HL-60 (cell line): ENCODE measurements around the gene MSH5.

Experiments used
- DNase-seq, 2 experiments: peaks; one replicate each; pipeline ENCODE4 v3.0.0-alpha.2; 2010 to 2020; ENCODE audit warnings: low read depth in 1 of 2, low spot score in 1 of 2
- H3K27ac ChIP-seq: fragments of 250-450 bp; sonication (Bioruptor Pico); replicated peaks from 2 replicates; pipeline ENCODE4 v1.5.1; 2020; ENCODE audit warnings: mild to moderate bottlenecking, moderate library complexity
- H3K27me3 ChIP-seq: fragments of 250-450 bp; sonication (Bioruptor Pico); 2 replicates; pipeline ENCODE4 v1.5.1; 2021; ENCODE audit warnings: mild to moderate bottlenecking, moderate library complexity; ENCODE audit not compliant: insufficient read depth, poor library complexity, severe bottlenecking
- H3K4me3 ChIP-seq: replicated peaks from 2 replicates; pipeline ENCODE4 v1.5.1; 2011; ENCODE audit warnings: mild to moderate bottlenecking, control low read depth, low read length; ENCODE audit not compliant: insufficient read depth
- CTCF ChIP-seq: IDR thresholded peaks from one replicate; pipeline ENCODE4 v1.5.1; 2011; ENCODE audit warnings: low read length, control low read depth, inconsistent platforms; ENCODE audit not compliant: insufficient read depth
- GABPA ChIP-seq: IDR thresholded peaks from 2 replicates; pipeline ENCODE4 v1.6.1; 2012; ENCODE audit warnings: low read depth
- POLR2AphosphoS5 ChIP-seq: IDR thresholded peaks from 2 replicates; pipeline ENCODE4 v1.6.1; 2012; ENCODE audit warnings: low read depth
- REST ChIP-seq: IDR thresholded peaks from 2 replicates; pipeline ENCODE4 v1.6.1; 2012; ENCODE audit warnings: low read depth; ENCODE audit not compliant: insufficient replicate concordance
- SPI1 ChIP-seq: IDR thresholded peaks from 2 replicates; pipeline ENCODE4 v1.6.1; 2012; ENCODE audit warnings: low read depth, mild to moderate bottlenecking, borderline replicate concordance

Gene MSH5

DNA sequence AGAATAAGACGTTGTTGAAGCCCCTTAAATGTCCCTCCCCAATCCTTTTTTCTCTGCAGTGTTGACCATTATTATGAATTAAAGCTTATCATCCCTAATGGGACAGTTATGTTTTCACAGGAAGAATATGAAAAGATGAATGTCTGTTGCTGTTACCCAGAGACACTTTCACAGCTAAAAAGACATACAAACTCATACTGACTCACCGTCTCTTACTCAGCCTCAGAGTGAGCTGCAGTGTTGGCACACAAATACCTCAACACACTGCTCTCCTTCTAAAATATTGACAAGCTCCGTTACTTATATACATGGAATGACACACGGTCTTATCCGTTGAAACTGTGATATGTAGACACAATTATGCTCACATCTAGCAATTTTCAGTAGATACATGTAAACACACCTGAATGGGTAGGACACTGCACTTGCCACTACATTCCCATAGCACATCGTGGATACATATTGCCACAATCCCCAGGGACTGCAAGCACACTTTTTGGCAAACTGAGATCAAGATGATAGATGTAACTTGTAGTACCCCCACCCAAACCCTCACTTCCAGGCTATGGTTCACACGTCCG, 13.0 kb downstream of the MSH5 start:
- no peak for DNase-seq
- no peak for TF ChIP-seq GABPA
- TF ChIP-seq POLR2AphosphoS5, result no peak
- TF ChIP-seq REST, result no peak
- TF ChIP-seq SPI1, result no peak
- no peak for TF ChIP-seq CTCF
- H3K27ac ChIP-seq, result no peak overlapping the region
- no peaks in the 10 kb centered on the region for H3K27me3 ChIP-seq
- H3K4me3 ChIP-seq, result no peak overlapping the region

DNA sequence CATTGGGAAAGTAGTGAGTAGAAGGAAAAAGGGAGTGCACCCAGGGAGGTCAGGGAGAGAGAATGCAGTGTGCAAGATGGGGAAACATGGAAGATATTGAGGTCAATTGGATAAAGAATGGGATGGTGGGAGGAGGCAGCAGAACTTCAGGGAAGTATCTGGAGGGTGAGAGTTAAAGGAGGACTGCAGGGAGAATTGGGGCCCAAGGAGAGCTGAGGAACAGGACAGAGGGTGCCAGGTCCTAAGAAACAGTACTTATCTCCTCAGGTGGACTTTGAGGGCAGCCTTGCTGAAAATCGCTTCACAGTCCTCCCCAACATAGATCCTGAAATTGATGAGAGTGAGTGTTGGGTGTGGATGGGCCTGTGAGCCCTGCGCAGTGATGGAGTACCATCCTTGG, 18.5 kb downstream of the MSH5 start:
- no peak overlapping the region for H3K4me3 ChIP-seq
- H3K27ac ChIP-seq, result no peak overlapping the region
- no peak for TF ChIP-seq GABPA
- TF ChIP-seq SPI1, result no peak
- H3K27me3 ChIP-seq, result no peaks in the 10 kb centered on the region
- DNase-seq, result no peak

DNA sequence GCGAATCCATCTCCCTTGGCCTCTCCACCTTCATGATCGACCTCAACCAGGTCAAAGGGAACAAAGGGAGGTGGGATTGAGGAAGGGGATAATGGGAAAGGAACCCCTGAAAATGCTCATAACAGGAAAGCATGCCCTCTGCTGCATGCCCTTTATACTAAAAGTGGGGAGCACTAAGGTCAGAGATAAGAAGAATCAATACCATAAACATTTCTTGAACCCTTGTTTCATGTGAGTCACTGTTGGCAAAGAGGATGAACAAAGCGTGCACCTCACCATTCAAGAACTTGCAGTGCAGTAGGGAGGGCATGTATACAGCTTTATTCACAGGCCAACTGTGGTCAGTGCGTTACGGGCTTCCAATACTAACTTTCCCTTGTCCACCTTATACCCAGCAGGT, 21.0 kb downstream of the MSH5 start:
- no peak for DNase-seq
- no peaks in the 10 kb centered on the region for H3K27me3 ChIP-seq
- TF ChIP-seq REST, result no peak
- TF ChIP-seq CTCF, result no peak
- no peak for TF ChIP-seq SPI1
- no peak for TF ChIP-seq POLR2AphosphoS5
- TF ChIP-seq GABPA, result no peak

GRCh38 chr6:31761343-31761742, 21.5 kb downstream of the MSH5 start:
- DNase-seq, result no peak
- TF ChIP-seq REST (no peak), CTCF (no peak), POLR2AphosphoS5 (no peak), SPI1 (no peak), GABPA (no peak)
- Histone ChIP-seq H3K27ac (no peak overlapping the region), H3K4me3 (no peak overlapping the region), H3K27me3 (no peaks in the 10 kb centered on the region)

More for the DNA sequence above, 21.0 kb downstream of the MSH5 start:
- Histone ChIP-seq H3K4me3 (no peak overlapping the region), H3K27ac (no peak overlapping the region)
